BLaER1 (cell line): ENCODE data around the gene MAD2L2.

Source experiments
- H3K27ac ChIP-seq: shearing (Covaris generic); formaldehyde crosslinking; 2 replicates; pipeline ENCODE4 v1.8.1; 2022
- H3K27me3 ChIP-seq: shearing (Covaris generic); formaldehyde crosslinking; 2 replicates; pipeline ENCODE4 v1.8.1; 2022
- H3K36me3 ChIP-seq: shearing (Covaris generic); formaldehyde crosslinking; 2 replicates; pipeline ENCODE4 v1.8.1; 2022
- H3K4me1 ChIP-seq: shearing (Covaris generic); formaldehyde crosslinking; 2 replicates; pipeline ENCODE4 v1.8.1; 2022
- H3K4me2 ChIP-seq: shearing (Covaris generic); formaldehyde crosslinking; 2 replicates; pipeline ENCODE4 v1.8.1; 2022
- H3K4me3 ChIP-seq: shearing (Covaris generic); formaldehyde crosslinking; 2 replicates; pipeline ENCODE4 v1.8.1; 2022
- H3K9ac ChIP-seq: shearing (Covaris generic); formaldehyde crosslinking; 2 replicates; pipeline ENCODE4 v1.8.1; 2022
- H3K9me3 ChIP-seq: shearing (Covaris generic); formaldehyde crosslinking; 2 replicates; pipeline ENCODE4 v1.8.1; 2022
- H4K20me1 ChIP-seq: shearing (Covaris generic); formaldehyde crosslinking; 2 replicates; pipeline ENCODE4 v1.8.1; 2022
- Cebpa-rat ChIP-seq: shearing (Covaris generic); IDR thresholded peaks from 2 replicates; pipeline ENCODE4 v1.8.1; 2022

The MAD2L2 gene

GRCh38 chr1:11674488-11674887, 6.5 kb downstream of the MAD2L2 start:
- Histone ChIP-seq H3K27ac (no peak overlapping the region), H3K4me1 (peaks cover 26% of the 10 kb centered on the region), H4K20me1 (peaks cover 80% of the 10 kb centered on the region), H3K4me3 (no peak overlapping the region), H3K27me3 (no peaks in the 10 kb centered on the region), H3K9ac (no peak overlapping the region), H3K9me3 (no peaks in the 10 kb centered on the region), H3K4me2 (no peak overlapping the region), H3K36me3 (peaks cover 88% of the 10 kb centered on the region)
- no peak for TF ChIP-seq Cebpa-rat

DNA sequence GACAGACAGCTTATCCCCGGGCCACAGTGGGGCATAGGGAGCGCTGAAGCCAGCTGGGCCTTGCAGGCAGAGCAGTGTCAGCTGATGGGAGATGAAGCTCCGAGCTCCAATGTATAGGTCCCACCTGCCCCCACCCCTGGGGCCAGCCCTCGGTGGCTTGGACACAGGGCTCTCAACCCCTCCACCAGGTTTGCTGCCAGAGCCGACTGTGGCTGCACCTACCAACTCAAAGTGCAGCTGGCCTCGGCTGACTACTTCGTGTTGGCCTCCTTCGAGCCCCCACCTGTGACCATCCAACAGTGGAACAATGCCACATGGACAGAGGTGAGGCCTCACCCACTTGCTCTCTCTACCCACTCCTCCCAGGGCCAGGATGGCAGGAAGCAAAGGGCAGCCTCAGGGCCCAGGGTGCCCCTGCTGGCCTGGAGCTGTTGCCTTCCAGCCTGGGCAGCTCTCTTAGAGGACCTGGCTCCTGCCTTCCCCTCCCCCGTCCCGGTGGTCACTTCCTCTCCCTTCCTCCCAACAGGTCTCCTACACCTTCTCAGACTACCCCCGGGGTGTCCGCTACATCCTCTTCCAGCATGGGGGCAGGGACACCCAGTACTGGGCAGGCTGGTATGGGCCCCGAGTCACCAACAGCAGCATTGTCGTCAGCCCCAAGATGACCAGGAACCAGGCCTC, 7.7 kb downstream of the MAD2L2 start:
- Histone ChIP-seq H3K9ac (no peak overlapping the region), H3K9me3 (no peaks in the 10 kb centered on the region), H3K27ac (no peak overlapping the region), H3K4me1 (peaks cover 25% of the 10 kb centered on the region), H3K4me3 (no peak overlapping the region), H3K36me3 (peaks cover 93% of the 10 kb centered on the region), H3K27me3 (no peaks in the 10 kb centered on the region), H3K4me2 (no peak overlapping the region), H4K20me1 (peaks cover 77% of the 10 kb centered on the region)
- no peak for TF ChIP-seq Cebpa-rat

- Histone ChIP-seq H3K4me2 (no peak overlapping the region), H3K4me1 (peaks cover 24% of the 10 kb centered on the region), H3K36me3 (peaks cover 88% of the 10 kb centered on the region), H3K9me3 (no peaks in the 10 kb centered on the region), H3K27ac (no peak overlapping the region), H4K20me1 (peaks cover 74% of the 10 kb centered on the region), H3K9ac (no peak overlapping the region), H3K4me3 (no peak overlapping the region), H3K27me3 (no peaks in the 10 kb centered on the region)
- TF ChIP-seq Cebpa-rat = no peak
Observed at GRCh38 chr1:11671544-11672286, 9.2 kb downstream of the MAD2L2 start.

GRCh38 chr1:11671205-11671543, 9.8 kb downstream of the MAD2L2 start:
- H3K36me3 ChIP-seq = peaks cover 85% of the 10 kb centered on the region

DNA sequence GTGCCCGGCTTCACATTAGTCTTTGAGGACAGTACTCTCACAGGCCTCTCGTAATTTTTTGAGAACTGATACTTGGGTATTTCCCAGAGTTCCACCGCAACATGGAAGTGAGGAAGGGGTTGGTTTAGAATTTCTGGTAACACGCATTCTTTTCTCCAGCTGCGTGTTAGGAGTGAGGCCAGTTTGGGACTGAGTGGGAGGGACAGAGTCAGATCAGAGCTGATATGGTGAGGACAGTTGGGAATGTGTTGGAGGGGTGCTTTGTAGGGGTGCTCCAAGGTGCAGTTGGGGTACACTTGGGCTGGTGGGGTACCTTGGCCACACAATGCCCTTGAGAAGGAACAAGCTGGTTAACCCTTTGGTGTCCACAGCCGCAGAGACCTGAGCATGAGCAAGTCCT, 10.2 kb downstream of the MAD2L2 start:
- H3K9me3 ChIP-seq = no peaks in the 10 kb centered on the region
- H3K4me3 ChIP-seq = no peak overlapping the region
- H3K36me3 ChIP-seq = peaks cover 81% of the 10 kb centered on the region
- no peaks in the 10 kb centered on the region for H3K27me3 ChIP-seq
- no peak for TF ChIP-seq Cebpa-rat
- no peak overlapping the region for H3K4me2 ChIP-seq
- peaks cover 28% of the 10 kb centered on the region for H3K4me1 ChIP-seq
- peaks cover 64% of the 10 kb centered on the region for H4K20me1 ChIP-seq
- H3K27ac ChIP-seq = no peak overlapping the region
- H3K9ac ChIP-seq = no peak overlapping the region

More at GRCh38 chr1:11671205-11671543, 9.8 kb downstream of the MAD2L2 start:
- H3K9me3 ChIP-seq = no peaks in the 10 kb centered on the region
- peaks cover 68% of the 10 kb centered on the region for H4K20me1 ChIP-seq
- H3K4me1 ChIP-seq = peaks cover 24% of the 10 kb centered on the region
- no peaks in the 10 kb centered on the region for H3K27me3 ChIP-seq
- no peak for TF ChIP-seq Cebpa-rat
- no peak overlapping the region for H3K9ac ChIP-seq
- no peak overlapping the region for H3K27ac ChIP-seq
- no peak overlapping the region for H3K4me3 ChIP-seq
- H3K4me2 ChIP-seq = no peak overlapping the region

GRCh38 chr1:11668516-11668915, 12.4 kb downstream of the MAD2L2 start:
- no peaks in the 10 kb centered on the region for H3K9me3 ChIP-seq
- TF ChIP-seq Cebpa-rat = no peak
- H3K4me3 ChIP-seq = no peak overlapping the region
- H4K20me1 ChIP-seq = peaks cover 49% of the 10 kb centered on the region
- peak overlapping the region; percentile 42 for H3K4me2 ChIP-seq
- H3K27ac ChIP-seq = no peak overlapping the region
- H3K27me3 ChIP-seq = no peaks in the 10 kb centered on the region
- no peak overlapping the region; the same call in 1 of the 2 replicates for H3K9ac ChIP-seq
- peaks cover 59% of the 10 kb centered on the region for H3K36me3 ChIP-seq
- peaks cover 41% of the 10 kb centered on the region for H3K4me1 ChIP-seq

- Histone ChIP-seq H3K27ac (peak overlapping the region; percentile 62), H3K9ac (peak overlapping the region; percentile 80), H3K9me3 (no peaks in the 10 kb centered on the region), H3K4me3 (peak overlapping the region; percentile 71), H3K27me3 (no peaks in the 10 kb centered on the region), H3K36me3 (peaks cover 57% of the 10 kb centered on the region), H3K4me1 (peaks cover 43% of the 10 kb centered on the region), H4K20me1 (peaks cover 35% of the 10 kb centered on the region), H3K4me2 (peak overlapping the region; percentile 73)
- no peak for TF ChIP-seq Cebpa-rat
Observed at GRCh38 chr1:11664336-11665065, 16.4 kb downstream of the MAD2L2 start.

- H3K36me3 ChIP-seq = peaks cover 55% of the 10 kb centered on the region
- no peaks in the 10 kb centered on the region for H3K9me3 ChIP-seq
- peaks cover 13% of the 10 kb centered on the region; the same call in 1 of the 2 replicates for H4K20me1 ChIP-seq
- no peak overlapping the region for H3K4me2 ChIP-seq
- no peak overlapping the region for H3K27ac ChIP-seq
- H3K4me3 ChIP-seq = no peak overlapping the region
- H3K9ac ChIP-seq = no peak overlapping the region
- no peak for TF ChIP-seq Cebpa-rat
- H3K27me3 ChIP-seq = no peaks in the 10 kb centered on the region
- peaks cover 26% of the 10 kb centered on the region for H3K4me1 ChIP-seq
Observed at GRCh38 chr1:11661103-11661502, 19.8 kb downstream of the MAD2L2 start.

GRCh38 chr1:11659748-11660147, 21.2 kb downstream of the MAD2L2 start:
- H3K4me2 ChIP-seq = no peak overlapping the region
- no peak overlapping the region for H3K9ac ChIP-seq
- peaks cover 18% of the 10 kb centered on the region; the same call in 1 of the 2 replicates for H4K20me1 ChIP-seq
- no peaks in the 10 kb centered on the region for H3K27me3 ChIP-seq
- no peaks in the 10 kb centered on the region for H3K9me3 ChIP-seq
- H3K36me3 ChIP-seq = peaks cover 55% of the 10 kb centered on the region
- peaks cover 25% of the 10 kb centered on the region for H3K4me1 ChIP-seq
- no peak overlapping the region for H3K27ac ChIP-seq
- no peak overlapping the region for H3K4me3 ChIP-seq
- TF ChIP-seq Cebpa-rat = no peak

- Histone ChIP-seq H3K9ac (no peak overlapping the region), H3K4me3 (no peak overlapping the region), H3K4me2 (no peak overlapping the region), H3K4me1 (peaks cover 26% of the 10 kb centered on the region), H4K20me1 (peaks cover 19% of the 10 kb centered on the region), H3K36me3 (peaks cover 55% of the 10 kb centered on the region), H3K9me3 (no peaks in the 10 kb centered on the region), H3K27me3 (peaks cover 11% of the 10 kb centered on the region; the same call in 1 of the 2 replicates), H3K27ac (no peak overlapping the region)
- no peak for TF ChIP-seq Cebpa-rat
Observed at GRCh38 chr1:11658542-11658941, 22.4 kb downstream of the MAD2L2 start.
